ENCODE data around the gene PIGC.
"Not testable (repeated sequence)": the region's sequence is repeated elsewhere in the genome, so short reads cannot be mapped to it uniquely, and the experiment has no call there.

PIGC gene

DNA sequence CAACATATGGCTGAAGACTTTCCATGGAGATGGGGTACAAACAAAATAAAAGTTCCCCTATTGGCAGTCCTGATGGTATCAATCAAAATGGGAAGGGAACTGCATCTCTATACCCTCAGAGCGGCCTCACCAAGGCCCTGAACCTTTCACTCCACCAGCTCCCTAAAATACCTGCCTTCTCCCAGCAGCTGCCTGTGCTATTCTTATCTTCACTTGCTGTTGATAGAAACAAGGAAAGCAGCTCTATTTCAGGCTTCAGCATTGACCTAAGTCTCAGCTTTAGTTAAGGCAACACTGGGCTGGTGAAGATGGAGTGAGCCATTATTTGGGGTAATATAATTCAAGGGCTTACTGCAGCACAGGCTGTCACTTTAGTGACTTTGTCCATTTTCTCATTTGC, 21.7 kb upstream of the PIGC start:
- no peak for DNase-seq

- no peak for DNase-seq
These were observed 17.0 kb upstream of the PIGC start for GRCh38 chr1:172460887-172461315.

GRCh38 chr1:172460177-172460576, 16.3 kb upstream of the PIGC start:
- no peak for DNase-seq

DNA sequence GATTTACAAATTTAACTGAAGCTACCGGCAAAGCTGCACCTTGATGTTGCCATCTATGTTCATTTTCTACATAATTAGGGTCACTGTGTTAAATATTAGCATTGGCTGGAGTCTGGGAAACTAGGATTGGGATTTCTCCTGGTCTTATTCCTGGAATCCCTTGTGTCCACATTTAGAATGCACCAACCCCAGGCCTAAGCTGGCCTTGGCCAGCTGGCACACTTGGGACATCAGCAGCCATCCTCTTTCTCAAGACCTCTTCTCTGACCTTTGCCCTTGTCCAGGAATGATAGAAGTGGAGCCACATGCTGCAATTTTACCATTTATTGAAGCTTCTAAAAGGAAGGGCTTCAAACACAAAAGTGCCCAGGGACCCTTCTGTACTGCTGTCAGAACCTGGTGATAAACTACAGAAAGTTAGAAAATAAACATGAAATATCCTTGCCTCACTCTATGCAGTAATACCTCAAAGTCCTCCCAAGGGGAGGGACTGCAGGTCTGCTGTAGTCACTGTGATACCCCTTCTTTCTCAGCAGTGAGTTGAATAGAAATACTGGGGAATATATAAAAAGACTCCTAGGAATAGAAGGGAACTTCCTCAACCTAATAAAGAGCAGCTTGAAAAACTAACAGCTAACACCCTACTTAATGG, 13.7 kb upstream of the PIGC start:
- DNase-seq: no peak

- no peak for DNase-seq
These were observed 12.5 kb upstream of the PIGC start for GRCh38 chr1:172456344-172456769.

DNA sequence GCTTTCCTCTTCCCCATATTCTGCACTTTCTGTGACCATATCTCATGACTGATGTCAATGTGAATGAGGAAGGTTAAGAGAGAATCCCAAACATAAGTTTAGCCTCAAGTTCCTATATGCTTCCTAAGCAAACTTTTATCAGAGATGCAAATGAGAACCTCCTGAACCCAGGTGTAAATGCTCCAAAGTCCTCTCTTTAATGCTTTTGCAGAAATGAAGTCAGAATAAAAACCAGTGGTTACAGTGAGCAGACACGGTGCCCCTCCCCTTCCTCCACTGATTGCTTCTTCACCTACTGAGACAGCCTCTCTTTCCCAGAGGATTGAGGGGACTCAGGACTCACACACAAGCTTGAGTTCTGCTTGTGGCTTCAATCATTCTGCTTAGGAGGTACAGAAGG, 11.6 kb upstream of the PIGC start:
- DNase-seq: no peak

- DNase-seq: no peak
These were observed 9.7 kb upstream of the PIGC start for GRCh38 chr1:172453607-172454006.

- DNase-seq: no peak
These were observed 9.3 kb upstream of the PIGC start for GRCh38 chr1:172453153-172453545.

DNA sequence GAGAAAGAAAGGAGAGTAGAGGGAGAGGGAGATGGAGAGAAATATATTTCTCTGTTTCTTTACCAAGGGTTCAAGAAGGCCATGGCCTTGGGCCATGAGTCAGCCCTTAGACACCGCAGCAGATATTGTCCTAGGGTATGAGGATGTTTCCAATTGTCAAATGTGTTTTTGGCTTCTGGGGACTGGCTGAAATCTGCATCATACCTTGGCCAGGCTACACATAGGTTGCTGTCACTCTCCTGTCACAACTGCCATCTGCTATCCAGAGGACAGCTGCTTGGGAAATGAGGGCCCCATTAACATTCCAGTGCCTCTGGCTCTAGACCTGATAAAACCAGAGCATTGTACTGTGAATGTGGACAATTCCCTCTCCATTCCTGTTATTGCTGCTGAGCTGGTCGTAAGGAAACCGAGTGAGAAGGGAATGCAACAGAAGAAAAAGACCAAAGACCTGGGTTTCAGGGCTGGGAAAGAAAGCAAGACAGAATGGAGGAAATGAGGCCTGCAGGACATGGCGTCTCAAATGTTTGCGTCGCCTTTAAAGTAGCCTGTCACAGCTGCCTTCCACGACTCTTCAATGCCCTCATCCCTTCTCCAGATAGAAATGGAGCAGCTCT, 8.8 kb upstream of the PIGC start:
- DNase-seq: no peak

GRCh38 chr1:172451002-172451443, 7.2 kb upstream of the PIGC start:
- DNase-seq: no peak

DNA sequence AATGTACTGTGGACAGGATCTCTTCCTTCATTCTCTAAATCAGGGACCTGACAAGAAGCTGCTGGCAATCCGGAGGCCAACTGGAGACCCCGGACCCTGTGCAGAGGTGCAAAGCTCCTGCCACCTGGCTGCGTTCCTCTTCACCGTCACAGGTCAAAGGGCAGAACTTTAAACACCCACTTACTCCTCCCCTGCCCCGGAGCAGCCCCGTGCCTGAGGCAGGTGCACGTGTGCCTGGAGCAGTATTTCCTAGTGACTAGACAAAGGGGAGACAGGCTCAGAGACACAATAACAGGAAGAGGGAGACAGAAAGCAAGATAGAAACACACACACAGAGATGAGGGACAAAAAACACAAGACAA, 6.6 kb upstream of the PIGC start:
- DNase-seq: no peak

GRCh38 chr1:172449585-172450523, 6.0 kb upstream of the PIGC start:
- DNase-seq: peak; percentile 58

GRCh38 chr1:172448995-172449584, 5.2 kb upstream of the PIGC start:
- DNase-seq: no peak

GRCh38 chr1:172447641-172448040, 3.8 kb upstream of the PIGC start:
- no peak for DNase-seq

- DNase-seq: no peak
These were observed 2.7 kb upstream of the PIGC start for GRCh38 chr1:172446547-172446946.

DNA sequence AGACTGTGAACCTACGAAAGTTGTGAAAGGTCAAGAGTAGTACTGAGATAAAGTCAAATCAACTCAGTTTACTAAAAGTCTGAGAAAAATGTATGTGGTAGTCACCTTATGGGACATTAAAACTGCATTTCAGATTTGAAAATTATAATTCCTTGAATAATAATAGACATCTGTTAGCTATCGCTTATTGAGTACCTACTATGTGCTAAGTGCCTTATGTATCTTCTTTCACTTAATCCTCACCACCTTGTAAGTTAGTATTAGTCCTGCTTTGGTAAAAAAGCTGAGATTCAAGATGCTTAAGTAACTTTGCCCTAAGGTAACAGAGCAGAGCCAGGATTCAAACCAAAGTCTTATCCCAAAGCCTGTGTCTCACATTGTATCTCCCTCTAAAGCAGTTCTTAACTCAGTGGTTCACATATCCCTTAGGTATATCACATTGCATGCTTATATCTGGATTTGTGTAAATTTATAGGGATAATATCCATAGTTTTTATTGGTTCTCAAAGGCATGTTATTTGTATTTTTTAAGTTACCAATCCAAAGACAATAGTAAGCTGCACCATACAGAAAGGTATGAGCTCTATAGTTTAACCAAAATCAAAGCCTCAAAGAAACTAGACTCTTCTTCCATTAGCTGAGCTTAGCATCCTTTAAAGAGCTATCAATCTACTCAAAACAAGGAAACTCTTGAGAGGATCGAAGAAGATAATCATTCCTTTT, 865 bp downstream of the PIGC start:
- no peak for DNase-seq

- no peak for DNase-seq
These were observed 1.5 kb downstream of the PIGC start for GRCh38 chr1:172442404-172442803.

- not testable (repeated sequence) for DNase-seq
These were observed 6.7 kb downstream of the PIGC start for GRCh38 chr1:172437183-172437582.

DNA sequence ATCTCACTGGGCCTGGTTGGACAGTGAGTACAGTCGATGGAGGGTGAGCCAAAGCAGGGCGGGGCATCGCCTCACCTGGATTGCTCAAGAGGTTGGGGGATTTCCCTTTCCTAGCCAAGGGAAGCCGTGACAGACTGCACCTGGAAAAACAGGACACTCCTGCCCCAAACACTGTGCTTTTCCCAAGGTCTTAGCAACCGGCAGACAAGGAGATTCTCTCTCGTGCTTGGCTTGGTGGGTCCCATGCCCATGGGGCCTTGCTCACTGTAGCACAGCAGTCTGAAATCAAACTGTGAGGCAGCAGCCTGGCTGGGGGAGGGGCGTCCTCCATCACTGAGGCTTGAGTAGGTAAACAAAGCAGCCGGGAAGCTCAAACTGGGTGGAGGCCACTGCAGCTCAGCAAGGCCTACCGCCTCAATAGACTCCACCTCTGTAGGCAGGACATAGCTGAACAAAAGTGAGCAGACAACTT, 12.1 kb downstream of the PIGC start:
- no peak for DNase-seq

GRCh38 chr1:172431204-172431603, 12.7 kb downstream of the PIGC start:
- no peak for DNase-seq

DNA sequence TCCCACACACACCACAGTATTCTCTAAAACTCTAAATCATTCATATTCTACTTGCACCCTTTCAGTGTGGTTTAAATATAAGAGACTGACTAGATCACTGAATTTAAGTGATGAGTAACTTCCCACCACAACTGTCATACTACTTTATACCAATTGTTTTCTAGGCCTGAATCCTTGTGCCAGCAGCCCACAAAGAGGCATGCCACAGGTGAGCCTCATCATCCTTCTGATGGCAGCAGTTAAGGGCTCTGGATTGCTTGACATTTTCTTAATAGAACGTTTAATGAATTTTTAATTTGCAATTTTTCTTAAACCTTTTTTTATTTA, 13.8 kb downstream of the PIGC start:
- no peak for DNase-seq

GRCh38 chr1:172429331-172430127, 14.3 kb downstream of the PIGC start:
- DNase-seq: peak; percentile 72
